Smooth muscle cell (in vitro differentiated cells): ENCODE data around the gene MGLL. TPM values are rescaled to one million over a fixed set of nuclear protein-coding genes. Genes with fewer than 3 reads are reported as not detected.

ENCODE experiments used
- DNase-seq: peaks from one replicate; lab custom pipeline; 2025; ENCODE audit not compliant: unreplicated experiment; lab: John Stamatoyannopoulos, UW
- H2AFZ ChIP-seq: fragments of 200-600 bp; sonication (generic); 2 replicates; pipeline ENCODE4 v1.6.0; 2016; ENCODE audit warnings: antibody characterized with exemption, low read depth, mild to moderate bottlenecking
- H3F3A ChIP-seq: fragments of 200-600 bp; sonication (generic); 2 replicates; pipeline ENCODE4 v1.6.0; 2017; ENCODE audit warnings: antibody characterized with exemption, low read depth
- H3K27ac ChIP-seq: fragments of 200-600 bp; sonication (generic); 2 replicates; pipeline ENCODE4 v1.5.1; 2016; ENCODE audit warnings: low read depth, mild to moderate bottlenecking
- H3K27me3 ChIP-seq: fragments of 200-600 bp; sonication (generic); 2 replicates; pipeline ENCODE4 v1.6.1; 2016; ENCODE audit warnings: low read depth, mild to moderate bottlenecking
- H3K36me3 ChIP-seq: fragments of 200-600 bp; sonication (generic); 2 replicates; pipeline ENCODE4 v1.5.1; 2016; ENCODE audit warnings: low read depth
- H3K4me1 ChIP-seq: fragments of 200-600 bp; sonication (generic); 2 replicates; pipeline ENCODE4 v1.5.1; 2016; ENCODE audit warnings: low read depth
- H3K4me2 ChIP-seq: fragments of 200-600 bp; sonication (generic); 2 replicates; pipeline ENCODE4 v1.6.0; 2016; ENCODE audit warnings: mild to moderate bottlenecking
- H3K4me3 ChIP-seq: fragments of 200-600 bp; sonication (generic); 2 replicates; pipeline ENCODE4 v1.5.1; 2016; ENCODE audit warnings: mild to moderate bottlenecking
- H3K79me2 ChIP-seq: fragments of 200-600 bp; sonication (generic); 2 replicates; pipeline ENCODE4 v1.6.0; 2016; ENCODE audit warnings: low read depth, mild to moderate bottlenecking
- H3K9ac ChIP-seq: fragments of 200-600 bp; sonication (generic); 2 replicates; pipeline ENCODE4 v1.6.0; 2016; ENCODE audit warnings: low read depth
- H3K9me3 ChIP-seq: fragments of 200-600 bp; sonication (generic); replicated peaks from 2 replicates; pipeline ENCODE4 v1.5.1; 2016; ENCODE audit warnings: low read depth
- H4K20me1 ChIP-seq: fragments of 200-600 bp; sonication (generic); 2 replicates; pipeline ENCODE4 v1.6.0; 2016; ENCODE audit warnings: low read depth
- WGBS: methylation state at CpG from one replicate; pipeline ENCODE4 v1.1.7; 2016; ENCODE audit warnings: low lambda C conversion rate; 5-methylcytosine and 5-hydroxymethylcytosine counted together
- polyA plus RNA-seq: library from polyadenylated mRNA; unstranded; fragments of >200 nt; fragmentation: Nextera tagmentation; extraction: Ambion mirVana; gene quantifications from 2 replicates; pipeline ENCODE4 v1.2.1, GENCODE V29; 2016
- total RNA-seq: library from RNA; depleted of rRNA; stranded (reverse); fragments of >200 nt; gene quantifications from 2 replicates; pipeline ENCODE4 v1.2.3, GENCODE V29; 2014
- TF ChIP-seq, protein P1 (sequence below): fragments of 200-600 bp; sonication (generic); IDR thresholded peaks from 2 replicates; pipeline ENCODE4 v1.5.1; 2017; ENCODE audit warnings: borderline replicate concordance, mild to moderate bottlenecking, antibody characterized with exemption; ENCODE audit not compliant: insufficient read depth, poor library complexity, severe bottlenecking

MGLL gene
- total and polyA plus RNA-seq, 2 experiments from 2014 or later: 13.6 to 22.5 TPM

DNA sequence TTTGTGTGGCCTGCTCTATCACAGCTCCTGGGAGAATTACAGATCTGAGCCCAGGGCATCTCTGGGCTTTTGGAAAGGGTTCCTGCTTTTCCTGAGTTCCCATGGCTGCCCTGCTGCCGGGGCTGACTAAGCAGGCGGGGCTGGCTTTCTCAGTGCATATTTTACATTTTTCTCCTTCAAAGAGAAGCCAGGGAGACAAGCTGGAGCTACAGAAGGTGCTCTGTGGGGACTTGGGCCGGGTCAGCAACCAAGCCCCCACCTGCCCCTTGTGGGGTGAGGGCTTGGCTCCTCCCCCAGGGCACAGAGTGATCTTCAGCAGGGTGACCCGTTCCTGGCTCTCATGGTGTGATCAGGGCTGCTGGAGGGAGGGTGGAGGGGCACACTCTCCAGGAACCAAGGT, 132.2 kb downstream of the MGLL start:
- Histone ChIP-seq H3K9ac (no peak overlapping the region), H3K27ac (peak overlapping the region; percentile 40), H3F3A (no peaks in the 10 kb centered on the region), H4K20me1 (no peaks in the 10 kb centered on the region), H3K4me3 (no peak overlapping the region), H3K79me2 (no peaks in the 10 kb centered on the region), H3K27me3 (no peaks in the 10 kb centered on the region), H3K4me2 (peak overlapping the region; percentile 33), H3K36me3 (no peaks in the 10 kb centered on the region), H3K9me3 (no peaks in the 10 kb centered on the region), H3K4me1 (peaks cover 20% of the 10 kb centered on the region), H2AFZ (no peak overlapping the region)
- TF ChIP-seq, protein P1, sequence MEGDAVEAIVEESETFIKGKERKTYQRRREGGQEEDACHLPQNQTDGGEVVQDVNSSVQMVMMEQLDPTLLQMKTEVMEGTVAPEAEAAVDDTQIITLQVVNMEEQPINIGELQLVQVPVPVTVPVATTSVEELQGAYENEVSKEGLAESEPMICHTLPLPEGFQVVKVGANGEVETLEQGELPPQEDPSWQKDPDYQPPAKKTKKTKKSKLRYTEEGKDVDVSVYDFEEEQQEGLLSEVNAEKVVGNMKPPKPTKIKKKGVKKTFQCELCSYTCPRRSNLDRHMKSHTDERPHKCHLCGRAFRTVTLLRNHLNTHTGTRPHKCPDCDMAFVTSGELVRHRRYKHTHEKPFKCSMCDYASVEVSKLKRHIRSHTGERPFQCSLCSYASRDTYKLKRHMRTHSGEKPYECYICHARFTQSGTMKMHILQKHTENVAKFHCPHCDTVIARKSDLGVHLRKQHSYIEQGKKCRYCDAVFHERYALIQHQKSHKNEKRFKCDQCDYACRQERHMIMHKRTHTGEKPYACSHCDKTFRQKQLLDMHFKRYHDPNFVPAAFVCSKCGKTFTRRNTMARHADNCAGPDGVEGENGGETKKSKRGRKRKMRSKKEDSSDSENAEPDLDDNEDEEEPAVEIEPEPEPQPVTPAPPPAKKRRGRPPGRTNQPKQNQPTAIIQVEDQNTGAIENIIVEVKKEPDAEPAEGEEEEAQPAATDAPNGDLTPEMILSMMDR: no peak
- 19% methylated on average over 4 of the region's 4 CpGs for WGBS
- no peak for DNase-seq

DNA sequence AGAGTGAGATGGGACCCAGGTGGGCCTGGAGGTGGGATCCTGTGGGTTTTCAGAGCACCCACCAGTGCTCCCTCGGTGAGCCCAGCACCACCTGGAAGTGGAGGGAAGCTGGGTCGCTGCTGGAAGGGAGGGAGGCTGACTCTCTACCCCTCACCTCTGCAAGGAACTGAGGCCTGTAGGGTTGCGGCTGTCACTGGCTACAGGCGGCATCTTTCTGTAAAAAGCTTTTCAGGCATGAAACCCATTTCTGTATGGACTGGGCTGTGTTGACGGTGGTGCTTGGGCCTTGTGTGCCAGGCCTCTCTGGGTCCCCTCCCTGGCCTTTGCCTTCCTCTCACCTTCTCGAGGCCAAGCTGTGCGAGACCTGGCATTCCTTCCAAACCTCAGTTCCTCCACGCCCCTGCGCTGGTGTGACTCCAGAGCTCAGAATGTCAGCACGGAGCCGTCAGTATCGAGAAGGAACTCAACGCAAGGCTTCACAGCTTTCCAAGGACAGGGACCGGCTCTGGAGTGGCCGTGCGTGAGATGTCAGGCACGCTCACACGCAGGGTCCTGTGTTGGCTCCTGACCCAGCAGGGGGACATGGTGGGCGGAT, 133.0 kb downstream of the MGLL start:
- Histone ChIP-seq H3K9me3 (no peaks in the 10 kb centered on the region), H3K4me1 (peaks cover 20% of the 10 kb centered on the region), H3K27me3 (no peaks in the 10 kb centered on the region), H4K20me1 (no peaks in the 10 kb centered on the region), H3F3A (no peaks in the 10 kb centered on the region), H3K79me2 (no peaks in the 10 kb centered on the region), H3K36me3 (no peaks in the 10 kb centered on the region), H2AFZ (no peak overlapping the region), H3K27ac (peak overlapping the region; percentile 40), H3K4me2 (peak overlapping the region; percentile 33), H3K4me3 (no peak overlapping the region), H3K9ac (no peak overlapping the region)
- WGBS: 85% methylated on average over 19 of the region's 19 CpGs
- TF ChIP-seq, protein P1: no peak
- no peak for DNase-seq

DNA sequence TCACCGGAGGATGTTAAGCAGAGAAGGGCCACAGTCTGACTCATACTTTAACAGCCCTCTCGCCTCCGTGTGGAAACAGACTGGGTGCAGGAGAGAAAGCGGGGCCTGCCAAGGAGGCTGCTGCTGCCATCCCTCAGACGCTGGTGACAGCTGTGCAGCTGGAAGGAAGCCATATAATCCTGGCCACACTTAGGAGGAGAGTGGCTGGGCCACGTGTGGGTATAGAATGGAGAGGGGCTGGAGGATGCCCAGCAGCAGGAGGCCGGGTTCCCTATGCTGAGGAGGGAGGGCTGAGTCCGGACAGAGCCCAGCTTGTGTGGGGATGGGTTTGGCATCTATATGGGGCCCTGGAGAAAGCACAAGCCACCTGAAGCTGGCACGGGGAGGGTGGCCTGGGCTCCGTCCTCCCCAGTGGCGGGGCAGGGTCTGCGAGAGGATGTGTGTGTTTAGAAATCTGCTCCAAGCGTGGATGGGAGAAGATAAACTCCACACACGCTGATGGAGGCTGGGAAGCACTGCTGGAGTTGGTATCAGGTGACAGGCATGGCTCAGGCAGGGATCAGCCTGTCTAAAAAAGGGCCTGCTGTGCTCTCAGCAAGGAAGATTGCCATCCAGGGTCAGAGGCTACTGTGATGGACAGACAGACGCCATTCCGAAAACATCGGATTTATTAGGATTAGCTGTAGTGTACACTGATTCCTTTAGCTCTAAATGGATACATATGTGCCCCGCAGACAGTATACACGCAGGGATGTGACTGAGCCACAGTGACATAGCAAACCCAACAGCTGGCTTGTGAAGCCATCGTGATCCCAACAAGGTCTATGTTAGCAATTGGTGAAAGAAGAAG, 133.7 kb downstream of the MGLL start:
- Histone ChIP-seq H3K4me3 (no peak overlapping the region), H3K36me3 (no peaks in the 10 kb centered on the region), H2AFZ (no peak overlapping the region), H4K20me1 (no peaks in the 10 kb centered on the region), H3K9me3 (no peaks in the 10 kb centered on the region), H3K4me1 (peaks cover 20% of the 10 kb centered on the region), H3K27me3 (no peaks in the 10 kb centered on the region), H3F3A (no peaks in the 10 kb centered on the region), H3K79me2 (no peaks in the 10 kb centered on the region), H3K9ac (no peak overlapping the region), H3K4me2 (no peak overlapping the region), H3K27ac (peak overlapping the region; percentile 40)
- 43% methylated on average over 20 of the region's 20 CpGs for WGBS
- DNase-seq: no peak
- TF ChIP-seq, protein P1: no peak
